HG02981 (cell line): Measurements from ENCODE around the gene TLE4.

Experiments
- ATAC-seq: cut with Tn5 transposase; IDR thresholded peaks from one replicate; pipeline ENCODE4 v1.9.1; 2021; ENCODE audit warnings: mild to moderate bottlenecking, moderate library complexity; ENCODE audit not compliant: unreplicated experiment

The TLE4 gene

DNA sequence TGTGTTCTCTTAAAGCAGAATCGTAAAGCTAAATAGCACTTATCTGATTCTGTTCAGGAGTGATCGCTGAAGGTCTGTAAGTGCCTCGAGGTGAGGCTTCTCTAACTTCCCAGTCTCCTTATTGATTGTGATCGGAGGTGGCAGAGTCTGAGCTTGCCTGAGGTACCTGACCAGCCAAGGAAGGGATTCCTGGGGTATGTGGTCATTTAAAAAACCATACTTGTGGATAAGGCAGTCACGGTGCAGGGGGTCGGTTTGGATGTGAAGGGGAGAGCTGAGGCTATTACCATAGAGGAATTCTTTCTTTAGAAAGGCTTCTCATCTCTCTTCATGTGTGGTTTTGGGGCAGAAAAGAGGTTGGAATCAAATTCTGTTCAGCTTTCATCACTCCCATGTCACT is 193.7 kb downstream of the TLE4 start:
- no peak for ATAC-seq

DNA sequence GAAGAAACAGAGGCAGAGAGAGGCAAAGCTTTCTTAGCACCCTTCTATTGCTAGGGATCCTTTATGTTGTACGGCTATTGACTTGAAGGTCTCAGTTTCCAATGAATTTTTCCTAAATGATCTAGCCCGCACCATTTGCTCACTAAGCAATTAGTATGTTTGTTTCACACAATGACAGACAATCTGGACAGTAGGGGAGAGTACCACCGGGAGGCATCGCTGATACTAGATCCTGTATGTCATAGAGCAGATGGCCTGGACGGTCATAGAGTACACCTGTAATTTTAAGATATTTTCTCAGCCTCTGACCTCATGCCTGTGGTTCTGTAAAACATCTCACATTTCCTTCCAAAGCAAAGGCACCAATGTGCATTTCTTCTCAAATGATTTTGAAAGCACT is 194.3 kb downstream of the TLE4 start:
- ATAC-seq = no peak

DNA sequence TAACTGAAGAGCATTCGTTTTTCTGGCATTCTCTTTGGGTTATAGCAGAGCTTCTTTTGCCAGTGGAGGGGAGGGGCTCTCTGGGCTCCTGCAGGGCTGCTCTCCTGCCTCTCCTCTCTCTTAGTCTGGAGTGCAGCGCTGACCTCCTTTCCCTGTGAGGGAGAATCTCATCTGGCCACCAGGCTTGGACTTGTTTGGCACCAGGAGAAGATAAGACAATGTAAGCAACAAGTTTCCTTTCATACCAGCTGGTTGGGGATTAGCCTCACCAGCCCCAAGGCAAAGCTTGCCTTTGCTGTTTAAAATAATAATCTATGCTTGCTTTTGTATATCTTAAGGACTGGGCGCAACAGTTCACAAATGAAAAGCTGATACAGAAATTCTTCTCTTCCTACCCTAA is 196.4 kb downstream of the TLE4 start:
- no peak for ATAC-seq

DNA sequence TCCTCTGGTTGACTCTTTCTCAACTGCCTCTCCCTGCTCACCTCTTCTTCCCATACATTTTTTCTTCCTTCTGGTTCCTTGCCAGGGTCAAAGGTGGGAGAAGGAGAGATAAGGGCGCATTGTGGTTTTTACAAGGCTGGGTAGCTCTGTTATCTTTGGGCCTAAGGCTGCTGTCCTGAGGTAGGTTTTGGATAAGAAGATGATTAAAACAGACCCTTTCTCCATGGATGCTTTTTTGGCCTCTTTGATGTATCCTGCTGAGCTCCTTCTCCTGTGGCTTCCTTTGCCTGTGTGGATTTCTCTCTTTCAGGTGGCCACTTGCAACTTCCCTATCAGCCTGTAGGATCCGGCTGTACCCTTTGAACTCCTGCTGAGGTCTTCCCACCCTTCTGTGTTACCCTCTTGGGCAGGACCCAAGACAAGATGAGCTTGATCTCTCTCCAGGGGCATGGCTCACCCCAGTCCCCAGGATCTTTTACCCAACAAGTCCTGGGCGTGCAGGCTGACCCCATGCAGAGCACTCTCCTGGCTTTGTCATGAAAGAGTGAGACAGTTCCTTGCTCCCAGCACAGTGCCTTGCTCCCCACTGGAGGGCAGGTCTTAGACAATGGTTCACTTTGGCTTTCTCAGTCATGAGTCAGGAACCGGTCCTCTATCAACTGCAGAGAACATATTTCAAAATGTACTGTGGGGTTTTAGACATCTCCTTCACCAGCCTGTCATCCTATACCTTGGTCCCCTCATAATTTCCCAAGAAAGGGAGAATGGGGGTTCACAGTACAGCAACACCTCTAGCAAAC is 197.9 kb downstream of the TLE4 start:
- ATAC-seq = no peak

DNA sequence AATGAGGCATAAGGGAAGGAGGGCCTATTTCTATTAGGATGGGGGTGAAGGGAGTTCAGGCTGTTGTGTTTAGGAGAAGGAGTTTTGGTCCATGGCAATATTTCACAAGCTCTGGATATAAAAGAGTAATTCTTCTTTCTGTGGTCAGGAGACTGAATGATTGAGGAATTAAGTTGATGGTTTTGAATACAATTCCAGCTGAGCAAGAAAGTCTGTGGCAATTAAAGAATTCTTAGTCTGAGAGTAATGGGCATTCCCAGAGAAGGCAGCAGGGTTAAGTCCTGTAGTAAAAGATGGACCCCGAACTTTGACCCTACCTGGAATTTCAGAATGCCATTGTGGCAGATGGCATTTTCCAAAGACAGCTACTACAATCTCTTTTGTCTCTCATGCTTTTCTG is 202.6 kb downstream of the TLE4 start:
- no peak for ATAC-seq
